ENCODE measurements around the gene SERPINB2. TPM values are rescaled to one million over a fixed set of nuclear protein-coding genes. Genes with fewer than 3 reads are reported as not detected.

SERPINB2 gene
- total RNA-seq, 2 donors from 2014 or later: 0.37 TPM; not detected in 1

DNA sequence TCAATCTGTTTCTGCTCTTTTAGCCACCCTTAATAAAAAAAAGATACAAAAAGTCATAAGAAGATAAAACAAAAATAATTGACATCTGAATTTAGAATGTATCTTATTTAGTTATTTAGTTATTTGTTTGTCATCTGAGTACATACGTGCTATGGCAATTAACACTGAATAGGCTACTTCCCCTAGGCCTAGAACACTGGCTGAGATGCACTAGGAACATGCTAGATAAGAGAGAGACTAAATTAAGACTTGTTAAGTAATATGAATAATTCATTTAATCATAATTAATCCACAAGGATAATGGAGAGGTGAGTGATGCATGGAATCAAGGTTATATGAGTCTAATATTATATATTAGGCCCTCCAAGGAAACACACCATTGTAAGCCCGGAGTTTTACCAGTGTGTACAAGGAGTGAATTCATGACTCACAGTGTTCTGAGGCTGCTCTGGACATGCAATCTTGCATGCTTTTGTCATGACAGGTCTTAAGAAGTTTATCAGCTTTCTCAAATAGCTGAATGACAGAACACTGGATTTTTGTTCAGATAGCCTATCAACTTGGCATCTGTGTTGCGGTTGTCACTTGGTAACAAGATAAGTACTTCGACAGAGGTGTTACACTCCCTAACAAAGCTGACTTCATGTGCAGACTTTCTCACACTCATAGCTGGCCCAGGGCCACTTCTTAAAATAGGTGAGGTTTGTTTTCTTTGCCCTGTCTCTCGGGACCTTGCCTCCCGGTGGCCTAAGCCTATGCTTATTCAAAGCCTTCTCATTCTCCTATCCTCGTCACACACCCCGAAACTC is 5.0 kb upstream of the SERPINB2 start:
- ATAC-seq: peak; percentile 59 to 93
- peak; percentile 23 for DNase-seq
- intact Hi-C loops (cut with DNase I): no loop called here

DNA sequence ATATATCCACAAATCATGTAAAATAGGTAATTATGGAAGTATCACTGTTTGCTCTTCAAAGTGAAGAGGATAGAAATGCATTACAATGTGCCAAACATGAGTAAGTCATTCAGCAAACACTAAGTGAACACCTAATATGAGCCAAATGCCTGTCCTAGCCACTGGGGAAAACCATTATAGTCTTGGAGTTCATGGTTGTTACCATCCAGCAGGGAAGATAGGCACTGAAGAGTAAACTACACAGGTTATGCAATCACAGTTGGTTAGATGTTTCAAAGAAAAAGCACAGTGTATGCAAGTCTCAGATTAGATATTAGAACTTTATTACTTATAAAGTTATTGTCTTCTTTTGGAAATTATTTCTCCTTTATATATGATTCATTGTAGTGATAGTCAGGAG is 3.9 kb upstream of the SERPINB2 start:
- intact Hi-C loops (cut with DNase I): no loop called here
- no peak for DNase-seq
- ATAC-seq: peak in 1 of 2 donors; percentile 27

DNA sequence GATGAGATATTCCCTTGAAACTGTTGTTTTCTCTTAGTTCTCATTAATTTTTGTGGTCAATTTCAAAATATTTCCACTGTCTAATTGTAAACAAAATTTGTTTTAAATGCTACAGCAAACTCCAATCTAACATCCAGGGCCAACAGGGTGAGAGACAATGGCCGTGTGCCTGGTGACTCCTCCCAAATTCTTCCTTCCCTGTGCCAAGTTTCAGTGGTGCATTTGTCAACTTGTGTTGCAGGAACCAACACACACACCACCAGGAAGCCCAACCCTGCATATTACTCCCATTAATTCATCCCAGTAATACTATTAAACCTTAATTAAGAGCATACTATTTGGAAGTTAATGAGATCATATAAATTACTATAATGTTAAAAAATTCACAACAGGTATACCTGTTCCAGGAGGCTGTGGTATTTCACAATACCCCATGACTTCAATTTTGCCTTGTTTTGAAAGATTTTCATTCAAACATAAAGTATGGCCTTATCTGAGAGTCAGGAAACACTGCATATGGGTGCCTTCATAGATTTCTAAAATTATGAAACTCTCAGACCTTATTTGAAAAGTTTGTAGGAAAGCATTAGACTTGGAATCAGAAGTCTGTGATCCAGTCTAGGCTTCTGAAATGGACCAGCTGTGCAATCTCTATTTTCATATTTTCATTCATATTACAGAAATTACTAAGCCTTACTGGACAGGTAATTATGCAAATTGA is 1.1 kb downstream of the SERPINB2 start:
- intact Hi-C loops (cut with DNase I): no loop called here
- DNase-seq (no peak), ATAC-seq (peak in 1 of 2 donors; percentile 43)

DNA sequence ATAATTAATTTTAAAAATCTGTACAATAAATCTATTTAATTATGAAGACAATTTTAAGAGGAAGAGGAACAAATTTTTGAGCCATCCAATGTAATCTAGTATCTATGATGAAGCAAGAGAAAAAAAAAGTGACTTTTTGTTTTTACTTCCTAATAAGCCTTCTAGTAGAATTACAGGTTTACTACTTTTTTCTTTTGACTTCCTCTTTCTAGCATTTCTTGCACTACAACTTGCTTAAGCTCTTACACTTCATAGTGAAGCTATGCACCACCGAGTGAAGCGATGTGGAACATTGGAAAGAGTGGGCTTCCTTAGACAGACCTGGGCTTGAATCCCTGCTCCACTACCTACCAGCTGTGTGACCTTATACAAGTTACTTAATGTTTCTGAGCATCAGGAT is 2.1 kb downstream of the SERPINB2 start:
- intact Hi-C loops (cut with DNase I): no loop called here
- DNase-seq (no peak), ATAC-seq (no peak)

DNA sequence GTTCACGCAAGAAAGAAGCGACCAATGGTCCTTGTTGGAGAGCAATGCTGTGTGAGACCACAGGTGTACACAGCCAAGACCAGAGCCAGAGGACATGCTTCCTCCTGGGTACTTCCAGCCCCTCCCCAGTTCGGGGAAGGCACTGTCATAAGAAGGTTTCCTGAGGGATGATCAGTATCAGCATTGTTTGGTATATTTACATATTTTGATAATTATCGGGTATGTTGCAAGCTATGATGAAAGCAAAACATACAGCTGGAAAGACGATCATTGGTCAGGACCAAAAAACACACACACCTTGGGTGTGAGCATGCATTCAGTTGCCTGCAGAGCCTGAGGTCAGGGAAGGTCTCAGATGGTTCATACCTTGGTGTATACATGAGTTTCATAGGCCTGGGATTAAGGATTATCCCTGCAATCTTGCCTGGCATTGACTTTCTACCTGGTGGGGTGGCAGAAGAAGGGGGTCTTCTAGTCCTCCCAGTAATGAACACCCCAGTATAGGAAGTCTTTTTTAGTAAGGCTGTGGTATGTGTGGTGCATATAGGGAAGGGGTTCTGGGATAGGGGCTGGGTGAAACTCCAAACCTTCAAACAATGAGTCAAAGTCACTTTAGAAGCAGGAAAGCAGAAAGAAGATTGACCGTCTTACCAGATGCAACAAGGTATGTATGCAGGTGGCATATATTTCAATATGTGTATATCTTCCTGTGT is 2.9 kb downstream of the SERPINB2 start:
- no peak for DNase-seq
- intact Hi-C loops (cut with DNase I): no loop called here
- no peak for ATAC-seq

DNA sequence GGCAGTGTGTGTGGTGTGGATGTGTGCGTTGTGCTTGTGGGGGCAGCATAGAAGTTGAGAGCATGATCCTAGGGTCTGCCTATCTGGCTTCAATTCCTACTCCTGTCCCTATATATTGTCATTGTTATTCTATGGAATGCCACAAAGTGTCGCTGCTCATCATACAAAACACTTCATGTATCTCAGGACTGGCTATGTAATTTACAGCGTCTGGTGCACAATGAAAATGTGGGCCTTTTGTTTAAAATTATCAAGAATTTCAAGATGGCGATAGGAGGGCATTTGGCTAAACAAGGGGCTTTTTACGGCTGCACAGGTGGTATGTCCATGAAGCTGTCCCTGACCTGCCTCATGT is 3.4 kb downstream of the SERPINB2 start:
- DNase-seq: no peak
- intact Hi-C loops (cut with DNase I): no loop called here
- no peak for ATAC-seq

DNA sequence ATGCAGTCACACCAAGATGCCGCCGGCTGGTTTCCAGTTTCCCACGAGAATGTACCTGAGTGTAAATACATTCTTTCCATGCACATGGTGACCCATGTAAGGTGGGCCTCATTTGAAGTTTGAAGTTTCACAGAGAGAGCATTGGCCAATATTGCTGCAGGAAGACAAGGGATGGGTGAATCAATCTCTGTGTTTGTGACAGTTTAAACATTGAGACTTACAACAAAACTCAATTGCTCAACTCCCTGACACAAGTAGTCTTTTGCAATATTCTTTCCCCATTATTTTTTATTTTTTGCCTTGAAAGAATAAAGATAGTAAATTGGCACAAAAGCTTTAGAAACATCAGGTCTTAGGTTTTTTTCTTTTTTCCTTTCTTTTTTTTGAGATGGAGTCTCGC is 5.1 kb downstream of the SERPINB2 start:
- ATAC-seq: no peak
- intact Hi-C loops (cut with DNase I): no loop called here
- DNase-seq: no peak

DNA sequence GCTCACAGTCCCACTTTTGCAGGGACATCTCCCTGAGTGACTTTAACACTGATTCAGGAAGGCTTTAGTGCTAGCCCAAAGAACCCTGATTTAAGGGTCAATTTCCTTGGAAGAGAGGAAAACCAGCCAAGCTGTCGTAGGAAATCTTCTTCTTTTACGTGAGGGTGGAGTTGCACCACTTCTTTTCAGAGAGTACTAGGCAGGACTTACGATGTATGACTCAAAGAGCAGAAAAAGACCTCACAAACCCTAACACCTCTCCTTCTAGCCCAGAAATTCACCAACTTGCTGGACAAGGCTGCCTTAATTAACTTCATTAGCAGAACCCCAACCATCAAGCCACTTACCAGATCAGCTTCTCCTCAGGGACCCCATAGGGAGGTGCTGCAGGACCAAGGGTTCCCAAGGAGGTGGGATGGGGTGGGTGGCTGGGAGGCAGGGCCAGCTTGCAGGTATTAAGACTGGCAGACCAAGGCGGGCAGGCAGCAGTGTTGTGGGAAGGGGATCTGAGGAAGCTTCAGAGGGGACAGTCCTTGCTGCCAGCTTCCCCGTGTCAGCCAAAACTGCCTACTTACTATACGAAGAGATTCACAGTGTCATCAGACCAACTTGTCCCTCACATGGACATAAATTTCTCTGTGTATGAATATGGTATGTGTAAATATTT is 6.7 kb downstream of the SERPINB2 start:
- ATAC-seq: no peak
- no peak for DNase-seq
- intact Hi-C loops (cut with DNase I): no loop called here

DNA sequence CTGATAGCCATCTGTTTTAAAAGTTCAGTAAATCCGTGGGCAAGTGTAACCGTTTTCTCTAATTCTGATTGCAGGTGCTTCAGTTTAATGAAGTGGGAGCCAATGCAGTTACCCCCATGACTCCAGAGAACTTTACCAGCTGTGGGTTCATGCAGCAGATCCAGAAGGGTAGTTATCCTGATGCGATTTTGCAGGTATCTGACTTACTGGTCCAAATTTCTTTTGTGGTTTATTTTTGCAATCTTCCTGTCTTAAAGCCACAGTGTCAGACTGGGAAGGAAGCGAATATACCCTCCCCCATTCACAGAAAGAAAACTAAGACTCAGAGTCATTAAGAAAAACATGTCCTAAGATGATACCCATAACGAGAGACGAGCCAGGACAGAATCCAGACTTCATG is 7.7 kb downstream of the SERPINB2 start:
- ATAC-seq (no peak), DNase-seq (no peak)
- intact Hi-C loops (cut with DNase I): no loop called here

DNA sequence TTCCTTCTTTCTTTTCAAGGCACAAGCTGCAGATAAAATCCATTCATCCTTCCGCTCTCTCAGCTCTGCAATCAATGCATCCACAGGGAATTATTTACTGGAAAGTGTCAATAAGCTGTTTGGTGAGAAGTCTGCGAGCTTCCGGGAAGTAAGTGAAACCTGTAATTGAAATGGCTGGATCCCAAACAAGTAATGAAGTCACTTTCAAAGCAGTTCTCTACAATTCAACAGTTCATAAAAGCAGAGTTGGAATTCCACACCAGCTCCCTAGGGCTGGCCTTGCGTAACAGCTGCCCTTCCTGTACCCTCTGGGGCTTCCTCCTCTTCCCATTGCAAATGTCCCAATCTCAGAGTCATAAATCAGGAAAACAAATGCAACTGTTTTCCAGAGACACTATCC is 9.6 kb downstream of the SERPINB2 start:
- DNase-seq (no peak), ATAC-seq (no peak)
- intact Hi-C loops (cut with DNase I): no loop called here

DNA sequence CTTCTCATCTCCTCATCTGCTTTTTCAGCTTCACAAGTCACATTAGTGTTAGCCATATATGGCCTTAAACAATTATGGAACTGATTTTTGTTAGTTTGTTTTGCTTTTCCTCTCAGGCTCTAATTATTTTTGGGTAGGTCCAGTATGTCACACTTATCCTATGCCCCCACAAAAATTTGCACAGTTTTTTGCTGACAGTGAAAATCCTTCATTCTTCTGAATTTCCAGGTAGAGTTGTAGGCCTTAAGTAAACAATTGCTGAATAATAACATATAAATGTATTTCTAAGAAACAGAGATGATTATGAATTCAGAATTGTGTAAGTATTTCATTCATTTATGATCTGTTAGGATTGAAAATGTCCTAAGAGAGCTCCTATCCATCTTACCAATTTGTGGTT is 11.7 kb downstream of the SERPINB2 start:
- DNase-seq (no peak), ATAC-seq (no peak)
- intact Hi-C loops (cut with DNase I): no loop called here

DNA sequence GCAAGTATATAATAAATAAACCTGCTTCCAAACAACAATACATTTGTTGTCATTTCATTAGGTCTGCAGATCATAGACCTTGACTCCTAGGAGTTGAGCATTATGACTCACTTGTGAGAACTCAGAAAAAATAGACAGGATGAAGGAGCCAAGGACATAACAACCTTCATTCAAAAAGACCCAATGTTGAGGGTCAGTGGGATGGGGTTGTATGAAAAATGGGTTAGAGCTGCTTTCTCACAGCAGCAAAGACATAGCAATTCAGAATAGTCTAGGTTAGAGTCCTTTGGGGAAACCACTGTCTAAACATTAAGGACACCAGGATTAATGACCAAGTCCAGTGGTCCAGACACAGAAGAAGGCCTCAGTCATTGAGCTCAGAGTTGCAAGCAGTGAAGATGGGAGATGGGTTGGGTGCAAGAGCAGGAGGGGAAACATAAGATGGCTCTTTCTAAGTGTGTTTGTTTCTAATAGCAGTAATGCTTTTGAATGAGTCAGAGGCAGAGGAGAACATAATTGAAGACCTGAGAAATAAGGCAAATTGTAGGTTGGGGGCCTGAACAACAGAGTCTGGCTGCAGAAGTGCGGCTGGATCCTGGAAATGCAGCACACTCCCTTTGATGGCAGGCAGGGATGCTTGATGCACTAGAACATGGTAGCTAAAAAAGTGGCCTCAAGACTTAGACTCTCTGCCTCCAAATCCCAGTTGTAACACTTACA is 16.5 kb downstream of the SERPINB2 start:
- intact Hi-C loops (cut with DNase I): no loop called here
- ATAC-seq (no peak), DNase-seq (no peak)

DNA sequence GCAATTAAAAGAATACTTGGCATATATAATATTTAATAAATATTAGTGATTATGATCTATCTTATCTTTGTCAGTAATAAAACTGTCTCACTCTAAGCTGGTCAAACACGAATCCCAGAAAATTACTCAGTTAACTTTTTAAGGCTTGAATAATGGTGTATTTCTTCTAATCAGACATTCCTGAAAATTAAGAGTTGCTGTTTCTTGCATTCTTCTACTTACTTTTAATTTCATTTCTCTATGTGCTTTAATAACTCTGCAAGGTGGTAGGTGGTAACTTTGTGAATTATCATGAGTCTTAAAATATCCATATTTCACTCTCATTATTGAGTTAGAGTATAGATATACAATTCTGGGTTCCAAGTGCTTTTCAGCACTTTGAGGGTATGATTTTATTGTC is 17.2 kb downstream of the SERPINB2 start:
- intact Hi-C loops (cut with DNase I): no loop called here
- DNase-seq: no peak
- ATAC-seq: no peak

DNA sequence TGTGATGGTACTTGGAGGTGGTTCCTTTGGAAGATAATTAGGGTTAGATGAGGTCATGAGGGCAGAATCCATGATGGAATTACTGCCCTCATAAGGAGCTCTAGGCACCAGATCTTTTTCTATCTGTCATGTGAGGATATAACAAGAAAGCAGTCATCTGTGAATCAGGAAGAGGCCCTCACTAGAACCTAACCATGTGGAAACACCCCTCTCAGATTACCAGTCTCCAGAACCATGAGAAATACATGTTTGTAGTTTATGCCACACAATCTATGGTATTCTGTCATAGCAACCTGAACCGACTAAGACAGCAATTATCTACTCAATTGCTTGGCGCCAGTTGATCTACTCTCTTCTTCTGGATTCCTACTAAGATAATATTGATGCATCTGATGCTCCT is 17.9 kb downstream of the SERPINB2 start:
- DNase-seq (no peak), ATAC-seq (no peak)
- intact Hi-C loops (cut with DNase I): no loop called here

DNA sequence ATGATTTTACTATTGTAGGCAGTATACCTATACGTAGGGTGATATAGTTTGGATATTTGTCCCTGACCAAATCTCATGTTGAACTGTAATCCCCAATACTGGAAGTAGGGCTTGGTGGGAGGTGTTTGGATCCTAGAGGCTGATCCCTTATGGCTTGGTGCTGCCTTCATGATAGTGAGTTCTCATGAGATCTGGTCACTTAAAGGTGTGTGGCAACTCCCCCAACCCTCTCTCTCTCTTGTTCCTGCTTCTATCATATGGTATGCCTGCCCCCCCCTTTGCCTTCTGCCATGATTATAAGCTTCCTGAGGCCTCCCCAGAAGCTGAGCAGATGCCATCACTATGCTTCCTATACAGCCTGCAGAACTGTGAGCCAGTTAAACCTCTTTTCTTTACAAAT is 18.6 kb downstream of the SERPINB2 start:
- ATAC-seq (no peak), DNase-seq (no peak)
- intact Hi-C loops (cut with DNase I): no loop called here

DNA sequence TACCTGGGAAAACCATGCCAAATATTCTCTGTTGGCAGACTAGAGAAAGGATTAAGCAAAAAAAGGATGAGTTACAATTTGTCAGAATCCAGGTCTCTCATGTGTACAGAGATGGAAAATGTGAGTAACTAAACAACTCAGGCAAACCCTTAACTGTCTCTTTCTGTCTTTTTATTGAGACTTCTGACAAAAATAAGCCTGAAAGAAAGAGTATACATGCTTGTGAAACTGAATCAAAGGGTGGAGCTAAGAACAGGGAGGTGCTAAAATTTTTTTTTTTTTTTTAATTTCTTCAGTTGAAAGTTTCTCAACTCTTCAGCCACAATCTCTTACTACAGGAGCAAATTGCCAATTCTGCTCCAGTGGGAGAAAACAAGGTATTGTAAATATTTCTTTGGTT is 20.2 kb downstream of the SERPINB2 start, which contains the start of gene SERPINB10:
SERPINB10 (plus strand) TSS at position 295 of the 400 bp plus-strand sequence. CDS start 7,553 bp downstream, outside the sequence.
- ATAC-seq: peak; percentile 23 to 71
- no peak for DNase-seq
- intact Hi-C loops (cut with DNase I): no loop called here

DNA sequence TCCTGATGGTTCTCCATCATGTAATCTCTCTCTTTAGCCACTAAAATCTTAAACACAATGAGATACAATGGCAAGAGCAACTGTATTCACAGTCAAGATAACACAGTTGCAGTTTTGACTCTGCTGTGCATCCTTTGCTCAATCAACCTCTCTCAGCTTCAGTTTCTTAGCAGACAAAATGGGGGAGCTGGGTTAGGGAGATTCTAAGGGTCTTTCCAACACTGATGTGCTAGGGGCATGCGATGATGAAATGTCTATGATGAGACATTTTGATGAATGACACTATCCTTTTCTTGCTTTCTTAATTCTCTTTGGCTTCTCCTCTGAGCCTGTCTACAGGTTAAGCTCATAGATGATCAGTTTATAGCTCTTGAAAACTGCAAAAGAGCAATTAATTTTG is 21.4 kb downstream of the SERPINB2 start:
- ATAC-seq (no peak), DNase-seq (no peak)
- intact Hi-C loops (cut with DNase I): no loop called here

DNA sequence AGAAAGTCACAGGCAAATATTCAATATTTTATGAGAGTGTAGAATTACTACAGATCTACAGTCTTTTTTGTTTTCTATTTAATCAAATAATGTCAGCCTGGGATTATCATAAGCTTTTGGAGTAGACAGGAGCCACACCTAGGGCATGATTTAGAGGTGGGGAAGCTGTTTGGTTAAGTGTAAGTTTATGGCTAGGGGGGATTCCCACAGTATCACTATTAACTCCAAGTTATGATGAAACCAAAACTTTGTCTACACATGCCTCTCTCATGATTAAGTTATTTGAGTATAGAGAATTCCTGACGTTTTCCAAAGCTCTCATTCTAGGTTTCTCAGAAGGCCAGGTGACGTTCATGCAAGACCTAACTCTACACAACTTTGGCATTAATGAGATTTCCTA is 22.4 kb downstream of the SERPINB2 start:
- no peak for DNase-seq
- intact Hi-C loops (cut with DNase I): no loop called here
- ATAC-seq: no peak

DNA sequence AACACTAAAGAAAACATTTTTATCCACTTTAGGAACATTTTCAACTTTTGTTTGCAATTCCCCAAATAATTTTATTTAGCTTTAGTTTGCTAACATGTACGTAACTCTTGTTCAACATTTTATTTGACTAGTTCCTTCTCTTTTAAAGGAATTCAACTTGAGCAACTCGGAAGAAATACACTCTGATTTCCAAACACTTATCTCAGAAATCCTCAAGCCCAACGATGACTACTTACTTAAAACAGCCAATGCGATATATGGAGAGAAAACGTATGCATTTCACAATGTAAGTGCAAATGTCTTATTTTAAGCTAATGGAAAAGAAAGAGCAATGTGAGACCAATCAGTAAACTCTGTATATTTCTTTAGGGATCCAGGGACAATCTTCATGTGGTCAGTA is 30.3 kb downstream of the SERPINB2 start:
- no peak for DNase-seq
- no peak for ATAC-seq
- intact Hi-C loops (cut with DNase I): no loop called here

All from left cardiac atrium (tissue), 4 donors.